Stimulated activated effector memory CD8-positive, alpha-beta T cell treated with anti-CD3 and anti-CD28 coated beads, Interleukin-12 subunit alpha, Interleukin-12 subunit beta, amount 100 ng/mL, for 72 hours (primary cell): ENCODE data around the gene SGPP2.
A peak's percentile ranks its signal among the peaks of the same experiment; 100 is the strongest.
"Not testable (repeated sequence)": the region's sequence is repeated elsewhere in the genome, so short reads cannot be mapped to it uniquely, and the experiment has no call there.

Experiments used
- ATAC-seq: fragments of 150-1000 bp; cut with Tn5 transposase; 2 replicates; pipeline ENCODE4 v1.10.0; 2021
- DNase-seq, 2 donors: peaks; one replicate each; pipeline ENCODE4 v3.0.0; 2021 to 2022; ENCODE audit warnings: low spot score in 2 of 2
- H3K27ac Mint-ChIP-seq: one replicate; pipeline ENCODE4 v1.8.0; 2022; ENCODE audit warnings: mild to moderate bottlenecking, mixed read lengths
- H3K36me3 Mint-ChIP-seq: one replicate; pipeline ENCODE4 v1.8.0; 2022; ENCODE audit warnings: mild to moderate bottlenecking, mixed read lengths
- H3K4me1 Mint-ChIP-seq: one replicate; pipeline ENCODE4 v1.8.0; 2022; ENCODE audit warnings: mixed read lengths
- H3K4me3 Mint-ChIP-seq: one replicate; pipeline ENCODE4 v1.8.0; 2022; ENCODE audit warnings: mild to moderate bottlenecking, mixed read lengths
- H3K9me3 Mint-ChIP-seq: one replicate; pipeline ENCODE4 v1.8.0; 2022; ENCODE audit warnings: mixed read lengths

The SGPP2 gene

DNA sequence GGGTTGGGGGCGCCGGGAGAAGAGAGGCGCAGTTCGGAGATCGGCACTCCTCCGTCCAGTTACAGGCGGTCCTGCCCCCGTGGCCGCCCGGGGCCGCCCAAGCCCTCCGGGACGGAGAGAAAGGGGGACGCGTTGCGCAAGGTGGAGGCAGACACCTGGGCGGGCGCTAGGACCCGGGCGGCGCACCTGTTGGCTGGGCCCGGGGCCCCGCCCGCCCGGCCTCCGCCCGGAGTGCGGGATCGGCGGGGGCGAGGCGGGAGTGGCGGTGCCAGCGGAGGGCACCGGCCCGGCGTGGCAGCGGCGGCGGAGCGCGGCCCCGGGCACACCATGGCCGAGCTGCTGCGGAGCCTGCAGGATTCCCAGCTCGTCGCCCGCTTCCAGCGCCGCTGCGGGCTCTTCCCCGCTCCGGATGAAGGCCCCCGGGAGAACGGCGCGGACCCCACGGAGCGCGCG lies at the start of gene SGPP2:
Gene SGPP2 (plus strand): TSS at position 268 of the 453 bp plus-strand sequence. CDS start 60 bp downstream, at position 328.
- Mint-ChIP-seq H3K27ac (peak within 1 kb of the TSS; percentile 88), H3K4me3 (peak within 1 kb of the TSS; percentile 78), H3K36me3 (peaks cover 5% of the 10 kb centered on the region), H3K9me3 (no peaks in the 10 kb centered on the region), H3K4me1 (peaks cover 22% of the 10 kb centered on the region)
- ATAC-seq (peak; percentile 31), DNase-seq (no peak)

GRCh38 chr2:222375798-222376197 lies 48.5 kb upstream of the SGPP2 start:
- Mint-ChIP-seq H3K27ac (no peak overlapping the region), H3K4me1 (no peaks in the 10 kb centered on the region), H3K9me3 (peaks cover 13% of the 10 kb centered on the region), H3K36me3 (no peaks in the 10 kb centered on the region), H3K4me3 (no peak overlapping the region)
- ATAC-seq: no peak
- DNase-seq: no peak

GRCh38 chr2:222380456-222380855 lies 43.9 kb upstream of the SGPP2 start:
- H3K9me3 Mint-ChIP-seq: peaks cover 4% of the 10 kb centered on the region
- H3K27ac Mint-ChIP-seq: no peak overlapping the region
- DNase-seq (no peak), ATAC-seq (no peak)
- H3K4me1 Mint-ChIP-seq: no peaks in the 10 kb centered on the region
- H3K36me3 Mint-ChIP-seq: no peaks in the 10 kb centered on the region
- no peak overlapping the region for H3K4me3 Mint-ChIP-seq

GRCh38 chr2:222381566-222381965 lies 42.8 kb upstream of the SGPP2 start:
- no peaks in the 10 kb centered on the region for H3K36me3 Mint-ChIP-seq
- no peak for ATAC-seq
- H3K9me3 Mint-ChIP-seq: peaks cover 4% of the 10 kb centered on the region
- no peaks in the 10 kb centered on the region for H3K4me1 Mint-ChIP-seq
- no peak overlapping the region for H3K27ac Mint-ChIP-seq
- no peak overlapping the region for H3K4me3 Mint-ChIP-seq
- DNase-seq: no peak

- no peak overlapping the region for H3K4me3 Mint-ChIP-seq
- DNase-seq: no peak
- H3K9me3 Mint-ChIP-seq: peaks cover 4% of the 10 kb centered on the region
- ATAC-seq: no peak
- no peaks in the 10 kb centered on the region for H3K36me3 Mint-ChIP-seq
- H3K4me1 Mint-ChIP-seq: no peaks in the 10 kb centered on the region
- no peak overlapping the region for H3K27ac Mint-ChIP-seq
These were observed 41.1 kb upstream of the SGPP2 start for GRCh38 chr2:222383255-222383654.

GRCh38 chr2:222391743-222392285 lies 32.5 kb upstream of the SGPP2 start:
- H3K36me3 Mint-ChIP-seq: no peaks in the 10 kb centered on the region
- H3K4me1 Mint-ChIP-seq: no peaks in the 10 kb centered on the region
- no peak for ATAC-seq
- H3K4me3 Mint-ChIP-seq: no peak overlapping the region
- H3K9me3 Mint-ChIP-seq: no peaks in the 10 kb centered on the region
- DNase-seq: no peak
- no peak overlapping the region for H3K27ac Mint-ChIP-seq

DNA sequence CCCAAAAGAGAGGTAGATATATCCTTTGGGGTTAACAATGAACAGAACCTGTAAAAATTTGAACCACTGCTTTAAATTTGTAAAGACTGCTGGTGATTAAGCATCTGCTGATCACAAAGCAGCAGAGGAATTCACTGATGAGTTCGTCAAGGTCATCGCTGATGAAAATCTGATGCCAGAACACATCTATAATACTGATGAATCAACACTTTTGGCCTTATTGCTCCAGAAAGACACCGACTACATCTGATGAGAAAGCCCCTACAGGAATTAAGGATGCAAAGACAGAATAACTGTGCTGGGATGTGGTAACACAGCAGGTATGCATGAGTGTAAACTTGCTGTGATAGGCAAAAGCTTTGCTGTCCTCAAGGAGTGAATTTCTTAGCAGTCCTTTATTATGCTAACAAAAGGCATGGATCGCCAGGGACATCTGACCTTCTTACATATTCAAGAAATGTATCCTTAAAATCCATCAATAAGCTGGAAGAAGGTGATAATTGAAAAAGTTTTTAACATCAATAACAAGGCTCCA lies 30.5 kb upstream of the SGPP2 start:
- peaks cover 6% of the 10 kb centered on the region for H3K9me3 Mint-ChIP-seq
- no peak overlapping the region for H3K4me3 Mint-ChIP-seq
- no peak for DNase-seq
- no peak overlapping the region for H3K27ac Mint-ChIP-seq
- no peak for ATAC-seq
- H3K4me1 Mint-ChIP-seq: no peaks in the 10 kb centered on the region
- no peaks in the 10 kb centered on the region for H3K36me3 Mint-ChIP-seq

DNA sequence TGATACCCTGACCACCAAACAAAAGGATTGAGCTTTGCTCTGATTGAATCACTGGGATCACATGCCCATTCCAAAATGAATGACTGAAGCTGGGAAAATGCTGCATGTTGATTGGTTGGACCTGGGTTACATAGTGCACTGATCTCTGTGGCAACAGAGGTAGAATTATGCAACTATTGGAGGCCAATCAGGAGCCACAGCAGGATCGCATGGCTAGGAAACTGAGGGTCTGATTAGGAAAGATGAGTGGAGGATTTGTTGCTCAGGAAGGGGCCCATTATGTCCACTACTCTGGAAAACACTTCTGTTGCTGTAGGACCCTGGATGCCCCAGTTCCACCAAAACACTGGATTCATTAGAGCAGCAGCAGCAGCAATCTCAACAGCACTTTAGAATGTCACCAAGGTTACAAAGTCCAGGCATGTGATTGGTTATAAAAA lies 25.9 kb upstream of the SGPP2 start:
- Mint-ChIP-seq H3K4me1 (no peaks in the 10 kb centered on the region), H3K36me3 (no peaks in the 10 kb centered on the region), H3K9me3 (peaks cover 6% of the 10 kb centered on the region), H3K4me3 (no peak overlapping the region), H3K27ac (no peak overlapping the region)
- no peak for DNase-seq
- ATAC-seq: no peak

DNA sequence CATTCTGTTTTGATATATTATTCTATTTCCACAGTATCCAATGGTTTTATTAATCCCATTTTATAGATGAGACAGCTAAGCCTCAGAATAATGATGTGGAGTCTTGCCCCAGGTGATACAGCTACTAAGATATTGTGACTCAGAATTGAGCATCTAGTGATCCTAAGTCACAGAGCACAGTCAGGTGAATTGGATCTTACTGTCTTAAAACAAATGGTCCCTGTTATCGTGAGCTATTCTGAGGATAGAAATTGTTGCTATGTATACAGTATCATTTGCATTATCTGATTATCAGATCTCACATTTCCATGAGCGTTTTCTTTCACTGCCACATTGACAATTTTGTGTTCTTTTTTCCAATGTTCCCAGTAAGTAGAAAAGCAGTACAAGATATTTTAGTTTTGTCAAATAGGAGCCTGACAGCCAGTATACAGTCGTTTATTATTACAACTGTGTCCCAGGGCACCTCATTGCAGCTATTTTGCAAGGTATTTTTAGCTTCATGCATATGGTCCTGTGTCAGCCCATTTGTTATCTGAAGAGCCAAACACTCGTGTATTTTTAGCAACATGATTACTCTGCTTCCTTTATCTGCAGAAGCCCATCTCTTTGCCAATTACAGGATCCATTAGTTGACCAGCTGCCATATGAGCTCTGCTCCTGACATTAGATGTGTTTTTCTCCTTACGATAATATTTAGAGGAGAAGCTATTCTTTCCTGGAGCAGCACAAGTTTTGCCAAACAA lies 25.1 kb upstream of the SGPP2 start:
- Mint-ChIP-seq H3K27ac (no peak overlapping the region), H3K4me3 (no peak overlapping the region), H3K9me3 (peaks cover 6% of the 10 kb centered on the region), H3K4me1 (no peaks in the 10 kb centered on the region), H3K36me3 (no peaks in the 10 kb centered on the region)
- ATAC-seq (no peak), DNase-seq (no peak)

- H3K4me1 Mint-ChIP-seq: no peaks in the 10 kb centered on the region
- DNase-seq (no peak), ATAC-seq (no peak)
- H3K36me3 Mint-ChIP-seq: no peaks in the 10 kb centered on the region
- H3K27ac Mint-ChIP-seq: no peak overlapping the region
- no peaks in the 10 kb centered on the region for H3K9me3 Mint-ChIP-seq
- H3K4me3 Mint-ChIP-seq: no peak overlapping the region
These were observed 20.0 kb upstream of the SGPP2 start for GRCh38 chr2:222404151-222404905.

- Mint-ChIP-seq H3K36me3 (no peaks in the 10 kb centered on the region), H3K27ac (no peak overlapping the region), H3K9me3 (peaks cover 3% of the 10 kb centered on the region), H3K4me1 (no peaks in the 10 kb centered on the region), H3K4me3 (no peak overlapping the region)
- DNase-seq (no peak), ATAC-seq (no peak)
These were observed 15.7 kb upstream of the SGPP2 start for GRCh38 chr2:222408684-222409083.

GRCh38 chr2:222410534-222410933 lies 13.8 kb upstream of the SGPP2 start:
- H3K4me3 Mint-ChIP-seq: no peak overlapping the region
- peaks cover 3% of the 10 kb centered on the region for H3K9me3 Mint-ChIP-seq
- H3K27ac Mint-ChIP-seq: no peak overlapping the region
- DNase-seq (no peak), ATAC-seq (no peak)
- H3K4me1 Mint-ChIP-seq: no peaks in the 10 kb centered on the region
- H3K36me3 Mint-ChIP-seq: no peaks in the 10 kb centered on the region

- H3K4me3 Mint-ChIP-seq, DNase-seq, H3K4me1 Mint-ChIP-seq, H3K9me3 Mint-ChIP-seq, ATAC-seq, H3K36me3 Mint-ChIP-seq, H3K27ac Mint-ChIP-seq: not testable (repeated sequence)
These were observed 12.0 kb upstream of the SGPP2 start for GRCh38 chr2:222412334-222412733.

GRCh38 chr2:222413295-222413911 lies 10.9 kb upstream of the SGPP2 start:
- DNase-seq (no peak), ATAC-seq (no peak)
- Mint-ChIP-seq H3K36me3 (no peaks in the 10 kb centered on the region), H3K4me3 (no peak overlapping the region), H3K9me3 (peaks cover 3% of the 10 kb centered on the region), H3K4me1 (no peaks in the 10 kb centered on the region), H3K27ac (no peak overlapping the region)

DNA sequence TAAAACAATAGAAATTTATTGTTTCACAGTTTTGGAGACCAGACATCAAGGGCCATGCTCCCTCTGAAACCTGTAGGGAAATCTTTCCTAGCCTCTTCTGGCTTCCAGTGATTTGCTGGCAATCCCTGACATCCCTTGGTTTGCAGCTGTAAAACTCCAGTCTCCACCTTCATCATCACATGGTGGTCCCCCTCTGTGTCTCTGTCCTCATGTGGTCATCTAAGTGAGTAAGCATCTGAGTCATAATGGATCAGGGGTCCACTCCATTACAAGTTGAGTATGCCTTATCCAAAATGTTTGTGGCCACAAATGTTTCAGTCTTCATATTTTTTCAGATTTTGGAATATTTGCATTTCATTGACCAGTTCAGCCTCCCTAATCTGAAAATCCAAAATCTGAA lies 5.6 kb upstream of the SGPP2 start:
- Mint-ChIP-seq H3K9me3 (no peaks in the 10 kb centered on the region), H3K36me3 (peaks cover 2% of the 10 kb centered on the region), H3K4me3 (no peak overlapping the region), H3K27ac (no peak overlapping the region), H3K4me1 (peaks cover 8% of the 10 kb centered on the region)
- DNase-seq (no peak), ATAC-seq (no peak)
